G401.6 (cell line): ENCODE measurements around the gene RNF128.

ENCODE experiments used
- FAIRE-seq: peaks from 2 replicates; lab custom pipeline; 2012; peaks lifted over from hg19 to GRCh38; lab: Jason Lieb, UNC

The RNF128 gene, protein sequence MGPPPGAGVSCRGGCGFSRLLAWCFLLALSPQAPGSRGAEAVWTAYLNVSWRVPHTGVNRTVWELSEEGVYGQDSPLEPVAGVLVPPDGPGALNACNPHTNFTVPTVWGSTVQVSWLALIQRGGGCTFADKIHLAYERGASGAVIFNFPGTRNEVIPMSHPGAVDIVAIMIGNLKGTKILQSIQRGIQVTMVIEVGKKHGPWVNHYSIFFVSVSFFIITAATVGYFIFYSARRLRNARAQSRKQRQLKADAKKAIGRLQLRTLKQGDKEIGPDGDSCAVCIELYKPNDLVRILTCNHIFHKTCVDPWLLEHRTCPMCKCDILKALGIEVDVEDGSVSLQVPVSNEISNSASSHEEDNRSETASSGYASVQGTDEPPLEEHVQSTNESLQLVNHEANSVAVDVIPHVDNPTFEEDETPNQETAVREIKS

DNA sequence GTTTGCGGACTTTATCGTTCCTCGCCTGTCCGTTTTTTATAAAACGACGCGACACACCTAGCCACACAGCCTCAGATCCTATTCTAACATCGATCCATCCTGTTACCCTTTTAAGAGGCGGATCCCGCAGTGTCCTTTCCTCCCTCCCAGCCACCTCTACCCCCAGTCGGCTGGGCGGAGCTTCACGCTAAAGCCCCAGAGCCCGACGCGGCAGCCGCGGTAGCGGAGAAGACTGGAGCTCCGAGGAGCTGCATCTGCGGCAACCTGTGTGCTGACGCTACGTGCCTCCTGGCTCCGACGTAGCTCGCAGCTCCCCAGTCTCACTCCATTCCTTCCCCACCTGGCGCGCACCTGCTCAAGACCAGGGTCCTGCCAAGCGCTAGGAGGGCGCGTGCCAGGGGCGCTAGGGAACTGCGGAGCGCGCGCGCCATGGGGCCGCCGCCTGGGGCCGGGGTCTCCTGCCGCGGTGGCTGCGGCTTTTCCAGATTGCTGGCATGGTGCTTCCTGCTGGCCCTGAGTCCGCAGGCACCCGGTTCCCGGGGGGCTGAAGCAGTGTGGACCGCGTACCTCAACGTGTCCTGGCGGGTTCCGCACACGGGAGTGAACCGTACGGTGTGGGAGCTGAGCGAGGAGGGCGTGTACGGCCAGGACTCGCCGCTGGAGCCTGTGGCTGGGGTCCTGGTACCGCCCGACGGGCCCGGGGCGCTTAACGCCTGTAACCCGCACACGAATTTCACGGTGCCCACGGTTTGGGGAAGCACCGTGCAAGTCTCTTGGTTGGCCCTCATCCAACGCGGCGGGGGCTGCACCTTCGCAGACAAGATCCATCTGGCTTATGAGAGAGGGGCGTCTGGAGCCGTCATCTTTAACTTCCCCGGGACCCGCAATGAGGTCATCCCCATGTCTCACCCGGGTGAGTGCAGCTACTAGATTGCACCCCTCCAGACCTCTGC is at the start of gene RNF128:
RNF128 (plus strand) TSS at position 217 of the 953 bp plus-strand sequence; CDS start at position 430, 213 bp downstream.
- FAIRE-seq: no peak

- FAIRE-seq: no peak
These were observed 45.8 kb upstream of the RNF128 start for GRCh38 chrX:106680716-106681115.

GRCh38 chrX:106684207-106684606 is 42.3 kb upstream of the RNF128 start:
- FAIRE-seq: no peak

- no peak for FAIRE-seq
These were observed 34.0 kb upstream of the RNF128 start for GRCh38 chrX:106692425-106693065.

GRCh38 chrX:106696502-106696901 is 30.0 kb upstream of the RNF128 start:
- FAIRE-seq: no peak

DNA sequence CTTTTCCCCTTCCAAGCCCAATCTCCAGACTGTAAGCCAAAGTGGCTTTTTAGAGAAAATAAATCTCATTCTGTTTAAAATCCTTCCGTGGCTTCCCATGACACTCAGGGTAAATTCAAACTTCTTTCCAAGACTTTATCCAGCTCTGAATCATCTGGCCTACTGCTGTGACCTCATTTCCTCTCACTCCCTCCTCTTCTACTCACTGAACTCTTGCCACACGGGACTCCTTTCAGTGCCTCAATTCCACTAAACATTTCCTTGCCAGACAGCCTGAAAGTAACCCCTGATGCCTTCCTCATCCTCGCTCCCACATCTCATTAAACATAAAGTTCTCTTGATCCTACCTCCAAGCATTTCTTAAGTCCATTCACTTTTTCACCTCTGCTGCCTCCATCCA is 27.8 kb upstream of the RNF128 start:
- FAIRE-seq: no peak

DNA sequence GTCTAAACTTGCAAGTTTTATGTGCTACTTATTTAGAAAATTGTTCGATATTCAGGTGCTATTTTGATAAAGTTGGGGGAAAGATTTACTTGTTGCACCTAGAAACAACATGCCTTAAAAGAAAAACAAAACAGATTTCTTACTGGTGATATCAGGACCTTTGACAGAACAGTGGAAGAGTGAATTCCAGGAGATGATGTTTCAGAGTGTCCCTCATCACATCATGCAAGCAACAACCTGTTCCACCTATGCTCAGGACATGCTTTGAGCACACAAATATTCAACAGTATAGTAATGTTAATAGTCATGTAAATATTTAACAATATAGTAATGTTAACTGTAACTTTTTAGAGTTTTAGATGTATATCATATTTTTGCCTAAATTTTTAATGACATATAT is 23.9 kb upstream of the RNF128 start:
- FAIRE-seq: no peak

DNA sequence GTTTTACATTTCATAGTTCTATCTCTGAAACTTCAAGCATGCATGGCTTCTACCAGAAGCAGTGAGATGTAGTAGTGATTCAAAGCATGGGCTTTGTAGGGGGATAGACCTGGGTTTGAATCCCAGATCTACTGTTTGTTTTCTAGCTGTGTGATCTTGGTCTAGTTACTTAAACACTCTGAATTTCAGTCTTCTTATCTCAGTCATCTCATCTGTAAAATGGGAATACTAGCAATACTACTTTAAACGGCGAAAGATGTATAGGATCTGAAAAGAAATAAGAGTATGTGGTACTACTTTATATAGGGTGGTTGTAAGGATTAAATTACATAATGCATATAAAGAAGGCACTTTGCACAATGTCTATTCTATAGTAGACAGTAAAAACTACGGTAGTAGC is 20.0 kb upstream of the RNF128 start:
- FAIRE-seq: no peak

- FAIRE-seq: no peak
These were observed 18.6 kb upstream of the RNF128 start for GRCh38 chrX:106707771-106708454.

GRCh38 chrX:106710771-106711170 is 15.7 kb upstream of the RNF128 start:
- FAIRE-seq: no peak

GRCh38 chrX:106711375-106711774 is 15.1 kb upstream of the RNF128 start:
- no peak for FAIRE-seq

- no peak for FAIRE-seq
These were observed 10.5 kb upstream of the RNF128 start for GRCh38 chrX:106716004-106716403.

- no peak for FAIRE-seq
These were observed 10.0 kb upstream of the RNF128 start for GRCh38 chrX:106716463-106716862.

DNA sequence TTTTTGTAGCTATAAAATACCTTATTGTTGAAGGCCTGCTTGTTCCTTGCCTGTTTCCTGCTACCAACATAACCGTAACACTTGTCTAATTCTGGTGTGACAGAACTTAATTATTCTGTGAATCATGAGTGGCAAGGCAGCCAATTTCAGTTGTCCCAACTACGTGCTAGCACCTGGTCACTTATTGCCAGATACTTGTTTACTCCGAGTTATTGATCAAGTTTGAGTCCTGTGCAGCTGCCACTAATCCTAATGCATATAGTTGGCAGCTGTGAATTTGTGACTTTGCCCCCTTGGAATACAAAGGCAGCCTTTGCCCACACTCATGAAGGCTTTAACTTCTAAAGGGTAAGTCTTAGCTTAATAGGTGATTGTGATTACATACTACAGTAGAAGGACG is 7.8 kb upstream of the RNF128 start:
- no peak for FAIRE-seq

DNA sequence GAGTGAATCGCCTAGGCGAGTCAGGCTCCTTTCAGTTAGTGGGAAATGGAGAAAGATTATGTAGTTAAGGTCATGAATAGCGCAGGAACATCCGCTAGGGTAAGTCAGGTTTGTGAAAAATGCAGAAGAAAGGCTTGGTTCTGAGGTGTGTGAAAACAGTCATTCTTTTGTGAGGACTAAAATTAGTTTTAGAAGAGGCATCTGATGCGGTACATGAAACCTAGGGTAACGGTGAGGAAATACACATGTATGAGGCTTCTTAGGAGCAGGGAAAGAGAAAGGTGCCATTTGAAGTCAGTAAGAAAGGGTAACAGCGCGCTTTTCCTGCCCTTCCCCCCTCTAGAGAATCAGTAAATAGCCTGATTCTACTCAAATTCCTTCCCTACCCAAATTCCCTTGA is 570 bp upstream of the RNF128 start:
- no peak for FAIRE-seq

GRCh38 chrX:106728337-106728736 is 1.8 kb downstream of the RNF128 start:
- FAIRE-seq: no peak

GRCh38 chrX:106730401-106730800 is 3.9 kb downstream of the RNF128 start:
- no peak for FAIRE-seq

GRCh38 chrX:106731590-106731989 is 5.1 kb downstream of the RNF128 start:
- FAIRE-seq: no peak

- FAIRE-seq: no peak
These were observed 8.3 kb downstream of the RNF128 start for GRCh38 chrX:106734827-106735226.

DNA sequence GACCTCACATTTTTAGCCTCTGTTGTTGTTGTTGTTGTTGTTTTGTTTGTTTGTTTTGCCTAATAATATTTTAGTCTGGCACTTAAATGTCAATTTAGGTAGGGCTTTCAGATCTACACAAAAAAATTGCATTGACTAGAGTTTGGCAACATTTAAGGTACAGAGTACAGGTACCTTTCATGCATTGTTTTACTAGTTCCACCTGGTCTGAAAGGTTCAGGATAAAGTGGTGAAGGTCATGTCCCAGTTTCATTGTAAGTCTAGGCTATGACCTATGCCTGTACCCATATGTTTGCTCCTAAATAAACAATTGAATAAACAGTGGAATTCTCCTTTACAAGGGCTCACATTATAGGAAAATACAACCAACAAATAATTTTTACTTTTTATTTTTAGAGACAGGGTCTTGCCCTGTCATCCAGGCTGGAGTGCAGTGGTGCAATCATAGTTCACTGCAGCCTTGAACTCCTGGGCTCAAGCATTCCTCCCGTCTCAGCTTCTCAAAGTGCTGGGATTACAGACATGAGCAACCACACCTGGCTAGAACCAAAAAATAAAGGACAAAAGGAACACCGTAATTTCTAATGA is 13.8 kb downstream of the RNF128 start:
- FAIRE-seq: no peak

- FAIRE-seq: no peak
These were observed 15.7 kb downstream of the RNF128 start for GRCh38 chrX:106742193-106742592.

DNA sequence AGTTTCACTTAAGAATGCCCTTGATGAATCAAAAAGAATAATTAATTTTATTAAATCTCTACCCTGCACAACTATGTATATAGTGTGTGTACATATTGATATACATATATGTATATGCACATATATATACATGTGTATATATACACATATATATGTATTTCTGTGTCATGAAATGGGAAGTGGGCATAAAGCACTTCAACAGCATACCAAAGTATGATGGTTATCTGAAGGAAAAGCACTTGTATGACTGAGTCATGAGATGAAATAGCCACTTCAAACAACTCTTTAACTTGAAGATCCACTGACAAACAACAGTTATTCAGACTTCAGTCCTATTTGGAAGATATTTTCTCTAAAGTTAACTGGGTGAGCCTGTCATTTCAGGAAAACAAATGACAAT is 16.3 kb downstream of the RNF128 start:
- no peak for FAIRE-seq
